Measurements from ENCODE around the gene SRRM5. TPM values are rescaled to one million over a fixed set of nuclear protein-coding genes. Genes with fewer than 3 reads are reported as not detected.
"Not testable (repeated sequence)": the region's sequence is repeated elsewhere in the genome, so short reads cannot be mapped to it uniquely, and the experiment has no call there.

SRRM5 gene
- total RNA-seq, 1 donor from 2014 or later: 0.37 TPM

DNA sequence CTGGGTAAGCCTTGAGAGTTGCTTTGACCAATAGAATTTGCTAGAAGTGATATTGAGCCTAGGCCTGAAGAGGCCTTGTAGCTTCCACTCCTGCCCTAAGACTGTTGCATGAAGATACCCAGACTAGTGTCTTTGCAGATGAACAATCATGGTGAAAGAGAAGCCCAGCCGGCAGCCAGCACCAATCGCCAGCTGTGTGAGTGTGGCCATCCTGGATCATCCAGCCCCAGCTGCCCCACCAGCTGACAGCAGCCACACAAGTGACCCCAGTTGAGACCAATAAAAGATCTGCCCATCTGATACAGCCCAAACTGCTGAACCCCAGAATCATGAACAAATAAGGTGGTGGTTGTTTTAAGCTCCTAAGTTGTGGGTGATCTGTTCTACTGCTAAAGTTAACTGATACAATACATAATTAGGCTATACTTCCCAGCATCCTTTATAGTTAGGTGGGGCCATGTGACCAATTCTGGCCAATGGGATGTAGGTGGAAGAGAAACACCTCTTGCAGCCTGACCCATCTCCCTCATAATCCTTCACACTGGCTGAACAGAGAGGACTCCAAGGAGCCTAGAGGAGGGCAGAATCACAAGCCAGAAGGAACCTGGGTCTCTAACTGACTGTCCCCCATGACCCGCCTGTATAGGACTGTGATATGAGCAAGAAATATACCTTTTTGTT is 16.9 kb downstream of the SRRM5 start:
- intact Hi-C loops (cut with micrococcal nuclease): no loop called here
- peaks cover 14% of the 10 kb centered on the region for H3K27me3 Mint-ChIP-seq
- H3K4me1 Mint-ChIP-seq: peaks cover 13% of the 10 kb centered on the region

GRCh38 chr19:43631491-43631890 is 19.6 kb downstream of the SRRM5 start:
- no peaks in the 10 kb centered on the region for H3K9me3 Mint-ChIP-seq
- no peak for DNase-seq
- H3K4me1 Mint-ChIP-seq: peaks cover 3% of the 10 kb centered on the region
- H3K36me3 Mint-ChIP-seq (ENCODE audit: low read depth): no peaks in the 10 kb centered on the region
- no peak overlapping the region for H3K4me3 Mint-ChIP-seq
- intact Hi-C loops (cut with micrococcal nuclease): no loop called here
- peaks cover 20% of the 10 kb centered on the region for H3K27me3 Mint-ChIP-seq
- no peak overlapping the region for H3K27ac Mint-ChIP-seq

More for the DNA sequence above, 16.9 kb downstream of the SRRM5 start:
- Mint-ChIP-seq H3K4me3 (no peak overlapping the region), H3K27ac (no peak overlapping the region), H3K36me3 (ENCODE audit: low read depth) (no peaks in the 10 kb centered on the region), H3K9me3 (no peaks in the 10 kb centered on the region)
- DNase-seq: no peak

- Mint-ChIP-seq H3K27ac (no peak overlapping the region), H3K36me3 (ENCODE audit: low read depth) (no peaks in the 10 kb centered on the region), H3K4me1 (peaks cover 6% of the 10 kb centered on the region), H3K4me3 (no peak overlapping the region), H3K9me3 (no peaks in the 10 kb centered on the region), H3K27me3 (peaks cover 32% of the 10 kb centered on the region)
- DNase-seq: no peak
- intact Hi-C loops (cut with micrococcal nuclease): no loop called here
Observed at GRCh38 chr19:43633520-43633919, 21.6 kb downstream of the SRRM5 start.

DNA sequence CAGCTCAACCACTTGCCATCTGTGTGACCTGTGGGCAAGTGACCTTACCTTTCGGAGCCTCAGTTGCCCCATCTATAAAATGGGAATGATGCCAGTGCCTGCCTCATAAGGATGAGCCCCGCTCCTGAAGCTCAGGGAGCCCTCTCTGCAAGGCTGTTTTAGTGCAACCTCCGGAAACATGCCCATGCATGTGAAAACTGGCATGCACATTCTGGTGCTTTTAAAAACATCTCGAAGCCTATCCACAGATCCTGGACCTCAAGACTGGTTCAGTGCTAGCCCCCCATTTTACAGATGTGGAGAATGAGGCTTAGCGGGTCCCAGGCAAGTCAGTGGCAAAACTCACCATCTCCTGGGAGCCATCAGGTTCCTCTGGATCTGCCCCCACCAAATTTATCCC is 22.2 kb downstream of the SRRM5 start:
- H3K9me3 Mint-ChIP-seq: no peaks in the 10 kb centered on the region
- H3K4me1 Mint-ChIP-seq: peaks cover 10% of the 10 kb centered on the region
- peaks cover 37% of the 10 kb centered on the region for H3K27me3 Mint-ChIP-seq
- no peak for DNase-seq
- H3K4me3 Mint-ChIP-seq: no peak overlapping the region
- no peak overlapping the region for H3K27ac Mint-ChIP-seq
- intact Hi-C loops (cut with micrococcal nuclease): no loop called here
- peaks cover 2% of the 10 kb centered on the region for H3K36me3 Mint-ChIP-seq (ENCODE audit: low read depth)

DNA sequence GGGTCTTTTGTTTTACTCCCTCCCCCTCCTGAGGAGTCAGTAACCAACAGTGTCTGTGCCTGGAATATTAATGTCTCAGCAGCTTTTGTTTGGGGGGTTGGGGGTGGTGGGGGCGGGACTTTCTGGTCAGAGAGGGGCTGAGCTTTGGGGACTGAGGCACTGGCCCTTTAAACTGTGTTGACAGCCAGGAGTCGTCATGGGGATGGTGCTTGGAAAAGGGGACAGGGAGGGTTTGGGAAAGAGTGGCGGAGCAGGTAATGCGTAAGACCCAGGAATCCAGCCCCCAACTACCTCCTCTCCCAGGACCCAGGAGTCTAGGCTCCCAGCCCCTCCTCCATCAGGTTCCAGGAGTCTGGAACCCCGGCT is 22.6 kb downstream of the SRRM5 start:
- Mint-ChIP-seq H3K27me3 (peaks cover 39% of the 10 kb centered on the region), H3K9me3 (no peaks in the 10 kb centered on the region), H3K27ac (no peak overlapping the region), H3K36me3 (ENCODE audit: low read depth) (peaks cover 4% of the 10 kb centered on the region), H3K4me1 (peaks cover 12% of the 10 kb centered on the region), H3K4me3 (no peak overlapping the region)
- intact Hi-C loops (cut with micrococcal nuclease): no loop called here
- no peak for DNase-seq

- H3K27me3 Mint-ChIP-seq: peaks cover 41% of the 10 kb centered on the region
- no peak overlapping the region for H3K4me3 Mint-ChIP-seq
- H3K4me1 Mint-ChIP-seq: peaks cover 14% of the 10 kb centered on the region
- intact Hi-C loops (cut with micrococcal nuclease): no loop called here
- no peak overlapping the region for H3K27ac Mint-ChIP-seq
- no peaks in the 10 kb centered on the region for H3K9me3 Mint-ChIP-seq
- no peak for DNase-seq
- H3K36me3 Mint-ChIP-seq (ENCODE audit: low read depth): peaks cover 4% of the 10 kb centered on the region
Observed at GRCh38 chr19:43634872-43635560, 23.1 kb downstream of the SRRM5 start.

DNA sequence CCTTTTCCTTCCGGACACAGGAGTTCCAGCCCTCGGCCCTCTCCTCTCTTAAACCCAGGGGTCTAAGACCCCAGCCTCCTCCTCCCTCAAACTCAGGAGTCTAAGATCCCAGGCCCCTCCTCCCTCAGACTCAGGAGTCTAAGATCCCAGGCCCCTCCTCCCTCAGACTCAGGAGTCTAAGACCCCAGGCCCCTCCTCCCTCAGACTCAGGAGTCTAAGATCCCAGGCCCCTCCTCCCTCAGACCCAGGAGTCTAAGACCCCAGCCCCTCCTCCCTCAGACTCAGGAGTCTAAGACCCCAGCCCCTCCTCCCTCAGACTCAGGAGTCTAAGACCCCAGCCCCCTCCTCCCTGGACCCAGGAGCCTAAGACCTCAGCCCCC is 23.7 kb downstream of the SRRM5 start:
- peaks cover 17% of the 10 kb centered on the region for H3K4me1 Mint-ChIP-seq
- H3K4me3 Mint-ChIP-seq; H3K9me3 Mint-ChIP-seq; H3K27ac Mint-ChIP-seq; H3K36me3 Mint-ChIP-seq (ENCODE audit: low read depth); intact Hi-C loops (cut with micrococcal nuclease); DNase-seq: not testable (repeated sequence)
- peaks cover 44% of the 10 kb centered on the region for H3K27me3 Mint-ChIP-seq

DNA sequence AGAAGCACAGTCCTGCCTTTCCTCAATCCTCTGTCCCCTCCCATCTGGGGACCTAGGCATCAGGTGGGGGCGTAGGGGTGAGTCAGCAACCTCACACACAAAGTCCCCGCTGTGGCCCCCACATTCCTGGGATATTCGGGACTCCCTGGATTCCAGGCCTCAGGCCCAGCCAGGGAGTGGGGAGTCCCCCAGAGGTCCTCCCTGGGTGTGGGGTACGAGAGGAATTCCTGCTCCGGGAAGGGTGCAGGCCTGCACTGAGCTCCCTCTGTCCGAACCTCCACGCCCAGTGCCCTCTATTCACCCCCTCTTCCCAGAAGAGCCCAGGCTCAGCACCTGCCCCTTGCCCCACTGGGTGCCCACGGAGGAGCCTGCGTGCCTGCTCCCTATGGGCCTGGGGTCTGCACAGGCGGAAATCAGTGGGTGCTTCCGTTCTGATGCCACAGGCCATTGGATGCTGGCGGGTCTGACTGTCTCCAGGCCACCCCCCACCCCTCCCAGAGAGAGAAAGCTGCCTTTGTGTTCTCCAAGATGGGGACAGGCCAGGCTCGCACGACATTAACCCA is 24.3 kb downstream of the SRRM5 start:
- Mint-ChIP-seq H3K27me3 (peaks cover 46% of the 10 kb centered on the region), H3K36me3 (ENCODE audit: low read depth) (peaks cover 4% of the 10 kb centered on the region), H3K4me3 (no peak overlapping the region), H3K9me3 (no peaks in the 10 kb centered on the region), H3K27ac (no peak overlapping the region), H3K4me1 (peaks cover 18% of the 10 kb centered on the region)
- intact Hi-C loops (cut with micrococcal nuclease): no loop called here
- DNase-seq: no peak

- peaks cover 4% of the 10 kb centered on the region for H3K36me3 Mint-ChIP-seq (ENCODE audit: low read depth)
- peak overlapping the region; percentile 83 for H3K4me3 Mint-ChIP-seq
- H3K9me3 Mint-ChIP-seq: no peaks in the 10 kb centered on the region
- DNase-seq: no peak
- H3K4me1 Mint-ChIP-seq: peaks cover 18% of the 10 kb centered on the region
- no peak overlapping the region for H3K27ac Mint-ChIP-seq
- peaks cover 48% of the 10 kb centered on the region for H3K27me3 Mint-ChIP-seq
- intact Hi-C loops (cut with micrococcal nuclease): no loop called here
Observed at GRCh38 chr19:43638214-43638994, 26.5 kb downstream of the SRRM5 start.

- peak overlapping the region; percentile 38 for H3K27ac Mint-ChIP-seq
- H3K9me3 Mint-ChIP-seq: no peaks in the 10 kb centered on the region
- DNase-seq: no peak
- peaks cover 18% of the 10 kb centered on the region for H3K4me1 Mint-ChIP-seq
- peak overlapping the region; percentile 83 for H3K4me3 Mint-ChIP-seq
- intact Hi-C loops (cut with micrococcal nuclease): no loop called here
- H3K27me3 Mint-ChIP-seq: peaks cover 48% of the 10 kb centered on the region
- H3K36me3 Mint-ChIP-seq (ENCODE audit: low read depth): peaks cover 4% of the 10 kb centered on the region
Observed at GRCh38 chr19:43638995-43639518, 27.2 kb downstream of the SRRM5 start.

DNA sequence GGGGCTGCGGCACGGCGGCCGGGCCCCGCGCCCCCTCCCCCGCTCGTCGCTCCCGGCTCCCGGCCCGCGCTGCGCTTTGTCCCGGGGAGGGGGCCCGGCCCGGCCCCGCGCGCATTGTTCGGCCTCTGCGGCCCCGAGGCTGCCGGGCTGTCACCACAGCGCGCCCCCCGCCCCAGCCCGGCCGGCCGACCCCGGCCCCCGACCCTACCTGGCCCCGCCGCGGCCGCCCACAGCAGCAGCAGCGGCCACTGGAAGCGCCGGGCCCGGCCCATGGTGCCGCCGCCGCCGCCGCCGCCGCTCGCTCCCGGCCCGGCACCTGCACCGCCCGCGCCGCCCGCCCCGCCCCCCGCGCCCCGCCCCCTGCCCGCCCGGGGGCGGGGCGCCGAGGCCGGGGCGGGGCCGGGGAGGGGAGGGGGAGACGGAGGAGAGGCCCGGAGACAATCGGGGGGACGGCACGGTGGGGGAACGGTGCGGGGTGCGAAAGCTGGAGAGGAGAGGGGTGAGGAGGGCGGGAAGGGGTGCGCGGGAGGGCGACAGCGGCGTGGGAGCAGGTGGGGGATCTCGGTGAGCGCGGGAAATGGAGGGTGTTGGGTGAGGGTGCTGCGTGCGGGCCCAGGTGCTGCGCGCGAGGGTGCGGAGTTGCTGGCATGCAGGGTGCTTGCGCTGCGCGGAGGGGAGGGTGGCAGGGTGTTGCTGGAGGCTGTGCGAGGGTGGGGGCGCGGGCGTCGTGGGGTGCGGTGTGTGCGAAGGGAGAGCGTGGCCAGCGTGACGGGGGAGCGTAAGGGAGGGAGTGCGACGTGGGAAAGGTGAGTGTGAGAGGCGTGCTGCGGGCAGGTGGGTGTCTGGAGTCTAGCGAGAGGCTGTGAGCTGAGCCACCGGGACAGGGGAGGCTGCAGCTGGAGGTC is 27.9 kb downstream of the SRRM5 start, which contains the start of gene CADM4:
Gene CADM4, minus strand, starts transcription at position 332 of the 905 bp plus-strand sequence. Its CDS starts 60 bp downstream, at position 272.
- peak within 1 kb of the TSS; percentile 83 for H3K4me3 Mint-ChIP-seq
- peaks cover 48% of the 10 kb centered on the region for H3K27me3 Mint-ChIP-seq
- DNase-seq: peak; percentile 83
- H3K4me1 Mint-ChIP-seq: peaks cover 18% of the 10 kb centered on the region
- intact Hi-C loops (cut with micrococcal nuclease): no loop called here
- peaks cover 4% of the 10 kb centered on the region for H3K36me3 Mint-ChIP-seq (ENCODE audit: low read depth)
- peak within 1 kb of the TSS; percentile 62 for H3K27ac Mint-ChIP-seq
- H3K9me3 Mint-ChIP-seq: no peaks in the 10 kb centered on the region

GRCh38 chr19:43640424-43640757 is 28.5 kb downstream of the SRRM5 start:
- DNase-seq: no peak
- peaks cover 4% of the 10 kb centered on the region for H3K36me3 Mint-ChIP-seq (ENCODE audit: low read depth)
- no peaks in the 10 kb centered on the region for H3K9me3 Mint-ChIP-seq
- intact Hi-C loops (cut with micrococcal nuclease): no loop called here
- peaks cover 17% of the 10 kb centered on the region for H3K4me1 Mint-ChIP-seq
- peak overlapping the region; percentile 80 for H3K4me3 Mint-ChIP-seq
- peaks cover 44% of the 10 kb centered on the region for H3K27me3 Mint-ChIP-seq
- H3K27ac Mint-ChIP-seq: peak overlapping the region; percentile 62

- no peak for DNase-seq
- H3K27ac Mint-ChIP-seq: peak overlapping the region; percentile 7
- no peaks in the 10 kb centered on the region for H3K9me3 Mint-ChIP-seq
- intact Hi-C loops (cut with micrococcal nuclease): no loop called here
- H3K36me3 Mint-ChIP-seq (ENCODE audit: low read depth): peaks cover 7% of the 10 kb centered on the region
- peaks cover 17% of the 10 kb centered on the region for H3K4me1 Mint-ChIP-seq
- peaks cover 42% of the 10 kb centered on the region for H3K27me3 Mint-ChIP-seq
- peak overlapping the region; percentile 39 for H3K4me3 Mint-ChIP-seq
Observed at GRCh38 chr19:43641333-43641732, 29.4 kb downstream of the SRRM5 start.
